CD8-positive, alpha-beta memory T cell (primary cell): Measurements from ENCODE around the gene KRTAP5-4. TPM values are rescaled to one million over a fixed set of nuclear protein-coding genes. Genes with fewer than 3 reads are reported as not detected.
A peak's percentile ranks its signal among the peaks of the same experiment; 100 is the strongest.

ENCODE experiments used
- CTCF ChIA-PET: fragments of 350-600 bp; sonication (Branson Sonifier 250); formaldehyde crosslinking; loops from one replicate; lab custom pipeline; 2021; ENCODE audit warnings: antibody characterized with exemption; lab: Charles Lee
- POLR2A ChIA-PET: fragments of 350-600 bp; sonication (Branson Sonifier 250); formaldehyde crosslinking; loops from one replicate; lab custom pipeline; 2021; ENCODE audit warnings: antibody characterized with exemption; lab: Charles Lee
- DNase-seq, 5 donors: peaks; one replicate each; pipeline versions ENCODE4 v3.0.0 to v3.0.0-alpha.2; 2020 to 2022; ENCODE audit warnings: mixed read lengths in 1 of 5
- H3K27ac ChIP-seq: one replicate; pipeline ENCODE4 v1.7.0; 2013; ENCODE audit warnings: low read depth, mild to moderate bottlenecking, low read length, moderate library complexity
- H3K27me3 ChIP-seq: 2 replicates; pipeline ENCODE4 v1.7.0; 2013; ENCODE audit warnings: low read length, mild to moderate bottlenecking; ENCODE audit not compliant: insufficient read depth, poor library complexity, severe bottlenecking
- H3K36me3 ChIP-seq: 2 replicates; pipeline ENCODE4 v1.7.0; 2013; ENCODE audit warnings: mild to moderate bottlenecking, low read length, moderate library complexity; ENCODE audit not compliant: insufficient read depth
- H3K4me1 ChIP-seq: 2 replicates; pipeline ENCODE4 v1.7.0; 2013; ENCODE audit warnings: mild to moderate bottlenecking, low read length, moderate library complexity; ENCODE audit not compliant: insufficient read depth
- H3K4me3 ChIP-seq: 2 replicates; pipeline ENCODE4 v1.7.0; 2013; ENCODE audit warnings: mild to moderate bottlenecking, low read length
- H3K9me3 ChIP-seq: 2 replicates; pipeline ENCODE4 v1.7.0; 2013; ENCODE audit warnings: mild to moderate bottlenecking, low read length
- H3K27ac Mint-ChIP-seq, 8 donors: one replicate each; pipeline ENCODE4 v1.8.0; 2020 to 2021; ENCODE audit warnings: mixed read lengths in 8 of 8, mild to moderate bottlenecking in 6 of 8, inconsistent platforms in 3 of 8, moderate library complexity in 3 of 8
- H3K27me3 Mint-ChIP-seq, 2 donors: one replicate each; pipeline ENCODE4 v1.8.0; 2020 to 2021; ENCODE audit warnings: mixed read lengths in 2 of 2, mild to moderate bottlenecking in 1 of 2, moderate library complexity in 1 of 2
- H3K36me3 Mint-ChIP-seq, 3 donors: one replicate each; pipeline ENCODE4 v1.8.0; 2020 to 2021; ENCODE audit warnings: mixed read lengths in 3 of 3, inconsistent platforms in 1 of 3, mild to moderate bottlenecking in 1 of 3
- H3K4me1 Mint-ChIP-seq, 3 donors: one replicate each; pipeline ENCODE4 v1.8.0; 2020 to 2021; ENCODE audit warnings: mixed read lengths in 3 of 3, inconsistent platforms in 1 of 3, mild to moderate bottlenecking in 1 of 3
- H3K4me3 Mint-ChIP-seq, 7 donors: one replicate each; pipeline ENCODE4 v1.8.0; 2020 to 2021; ENCODE audit warnings: mixed read lengths in 7 of 7, mild to moderate bottlenecking in 6 of 7, moderate library complexity in 4 of 7, inconsistent platforms in 2 of 7
- H3K9me3 Mint-ChIP-seq, 5 donors: one replicate each; pipeline ENCODE4 v1.8.0; 2020 to 2022; ENCODE audit warnings: mixed read lengths in 5 of 5, mild to moderate bottlenecking in 3 of 5, moderate library complexity in 2 of 5, inconsistent platforms in 1 of 5
- polyA plus RNA-seq: library from polyadenylated mRNA; unstranded; fragments of 300-500 nt; fragmentation: Illumina TruSeq; gene quantifications from one replicate; pipeline ENCODE4 v1.2.3, GENCODE V29; 2021
- total RNA-seq, 2 experiments: library from RNA; stranded (reverse); gene quantifications; one replicate each; pipeline ENCODE4 v1.2.3, GENCODE V29; 2021

KRTAP5-4 gene
- total and polyA plus RNA-seq, 3 experiments from 2014 or later = not detected

DNA sequence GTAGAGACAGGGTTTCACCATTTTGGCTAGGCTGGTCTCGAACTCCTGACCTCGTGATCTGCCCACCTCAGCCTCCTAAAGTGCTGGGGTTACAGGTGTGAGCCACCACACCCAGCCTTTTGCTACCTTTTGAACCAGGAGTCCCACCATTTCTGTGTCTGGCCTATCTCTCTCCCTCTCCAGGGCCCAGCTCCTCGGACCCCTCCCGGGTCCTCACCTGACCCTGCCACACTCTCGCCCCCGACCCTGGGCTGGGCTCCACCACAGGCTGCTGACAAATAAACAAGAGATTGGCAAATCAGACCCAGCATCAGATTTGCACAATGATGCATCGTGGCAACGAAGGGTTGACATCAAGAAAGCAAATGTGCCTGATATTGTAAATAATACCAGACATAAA lies 16.4 kb upstream of the KRTAP5-4 start:
- H3K27me3 ChIP-seq = no peaks in the 10 kb centered on the region
- no peaks in the 10 kb centered on the region for H3K36me3 ChIP-seq
- H3K4me3 ChIP-seq = no peak overlapping the region
- no peaks in the 10 kb centered on the region for H3K9me3 ChIP-seq
- Mint-ChIP-seq H3K4me1 (peaks cover 0 to 5% (median 0%) of the 10 kb centered on the region in 3 donors), H3K27me3 (peaks cover 16 to 32% of the 10 kb centered on the region in 2 donors), H3K4me3 (no peak overlapping the region), H3K9me3 (no peaks in the 10 kb centered on the region), H3K27ac (no peak overlapping the region), H3K36me3 (no peaks in the 10 kb centered on the region)
- DNase-seq = no peak
- ChIA-PET POLR2A (interaction anchor here (0.5 kb wide), 1 partner anchor 54 kb away, joined by 3 read pairs; the partner anchor contains the start of gene KRTAP5-1), CTCF (interaction anchor here (1.3 to 2.6 kb wide), 3 partner anchors 10 to 56 kb away, joined by 3 to 12 read pairs (median 4); no protein-coding TSS in a partner anchor)
- no peaks in the 10 kb centered on the region for H3K4me1 ChIP-seq
- no peak overlapping the region for H3K27ac ChIP-seq

DNA sequence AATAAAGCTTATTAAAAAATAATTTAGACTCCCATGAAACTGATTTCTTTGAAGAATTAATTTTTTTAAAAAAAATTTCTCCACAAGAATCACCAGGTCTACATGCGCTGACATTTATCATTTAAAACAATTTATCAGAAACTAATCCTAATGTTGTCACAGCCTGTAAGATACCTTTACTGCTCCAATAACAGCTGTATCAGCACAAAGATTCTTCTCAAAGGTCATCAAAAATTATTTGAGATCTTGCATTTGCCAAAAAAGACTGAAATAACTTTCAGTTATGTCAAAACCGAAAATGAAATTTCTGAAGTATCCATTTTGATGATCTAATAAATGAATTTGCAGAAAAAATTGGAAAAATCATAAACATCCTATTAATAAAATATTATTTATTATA lies 15.7 kb upstream of the KRTAP5-4 start:
- Mint-ChIP-seq H3K36me3 (no peaks in the 10 kb centered on the region), H3K4me3 (no peak overlapping the region), H3K27me3 (peaks cover 16 to 39% of the 10 kb centered on the region in 2 donors), H3K9me3 (no peaks in the 10 kb centered on the region), H3K27ac (no peak overlapping the region), H3K4me1 (peaks cover 0 to 8% (median 2%) of the 10 kb centered on the region in 3 donors)
- Histone ChIP-seq H3K9me3 (no peaks in the 10 kb centered on the region), H3K36me3 (no peaks in the 10 kb centered on the region), H3K27ac (no peak overlapping the region), H3K4me3 (no peak overlapping the region), H3K4me1 (no peaks in the 10 kb centered on the region), H3K27me3 (no peaks in the 10 kb centered on the region)
- CTCF ChIA-PET = interaction anchor here (0.8 to 2.6 kb wide), 3 partner anchors 9 to 57 kb away, joined by 3 to 12 read pairs (median 4); no protein-coding TSS in a partner anchor
- no peak for DNase-seq
- POLR2A ChIA-PET = no interaction called here

DNA sequence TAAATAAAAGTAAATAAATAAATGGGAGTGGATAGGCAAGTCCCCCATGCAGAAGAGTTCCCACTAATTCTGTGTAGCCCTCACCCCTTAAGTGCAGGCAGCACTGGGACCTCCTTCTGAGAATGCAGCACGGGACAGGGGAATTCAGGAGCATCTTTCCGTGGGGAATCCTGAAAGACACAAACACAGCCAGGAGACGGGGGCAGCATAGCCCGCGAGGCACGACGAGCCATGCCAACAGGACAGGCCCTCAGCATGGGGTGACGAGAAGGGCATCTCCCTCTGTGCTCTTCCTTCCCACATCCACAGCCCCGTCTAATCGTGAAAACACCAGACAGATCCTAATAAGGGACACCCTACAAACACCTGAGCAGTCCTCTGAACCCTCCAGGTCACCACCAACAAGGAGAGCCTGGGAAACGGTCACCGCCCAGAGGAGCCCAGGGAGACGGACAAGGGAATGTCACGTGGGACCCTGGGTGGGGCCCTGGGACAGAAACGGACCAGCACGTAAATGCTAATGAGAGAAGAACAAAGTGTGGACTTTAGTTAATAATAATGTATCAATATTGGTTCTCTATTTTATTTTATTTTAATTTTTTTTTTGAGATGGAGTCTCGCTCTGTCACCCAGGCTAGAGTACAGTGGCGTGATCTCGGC lies 14.5 kb upstream of the KRTAP5-4 start:
- no peak overlapping the region for H3K27ac ChIP-seq
- H3K4me1 Mint-ChIP-seq = peaks cover 0 to 14% (median 3%) of the 10 kb centered on the region in 3 donors
- H3K4me3 ChIP-seq = no peak overlapping the region
- no peaks in the 10 kb centered on the region for H3K4me1 ChIP-seq
- H3K9me3 Mint-ChIP-seq = no peaks in the 10 kb centered on the region
- H3K27me3 Mint-ChIP-seq = peaks cover 24 to 49% of the 10 kb centered on the region in 2 donors
- H3K36me3 ChIP-seq = no peaks in the 10 kb centered on the region
- no peak for DNase-seq
- H3K27me3 ChIP-seq = peaks cover 5% of the 10 kb centered on the region
- no peaks in the 10 kb centered on the region for H3K9me3 ChIP-seq
- ChIA-PET POLR2A (no interaction called here), CTCF (interaction anchor here (0.9 kb wide), 1 partner anchor 16 kb away, joined by 4 read pairs; no protein-coding TSS in a partner anchor)
- H3K27ac Mint-ChIP-seq = no peak overlapping the region
- H3K4me3 Mint-ChIP-seq = no peak overlapping the region
- no peaks in the 10 kb centered on the region for H3K36me3 Mint-ChIP-seq

DNA sequence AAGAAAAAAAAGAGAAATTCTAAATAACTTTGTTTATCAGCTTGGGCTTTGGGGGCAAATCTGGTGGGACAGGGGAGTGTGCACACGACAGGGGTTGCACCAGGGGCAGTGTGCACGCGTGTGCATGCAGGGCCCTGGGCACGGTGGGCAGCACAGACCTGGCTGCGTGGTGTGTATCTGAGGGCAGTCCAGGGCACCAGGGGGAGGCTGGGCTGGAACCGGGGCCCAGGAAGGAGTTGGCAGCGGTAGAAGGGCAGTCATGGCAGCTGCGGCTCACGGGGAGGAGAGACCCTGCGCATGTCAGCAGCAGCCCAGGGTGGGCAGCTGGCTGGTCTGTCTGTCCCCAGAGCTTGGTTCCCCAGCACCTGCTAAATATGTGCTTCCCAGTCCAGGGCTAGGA lies 11.9 kb upstream of the KRTAP5-4 start:
- Histone ChIP-seq H3K27me3 (peaks cover 16% of the 10 kb centered on the region), H3K27ac (no peak overlapping the region), H3K4me1 (peaks cover 5% of the 10 kb centered on the region), H3K4me3 (no peak overlapping the region), H3K36me3 (no peaks in the 10 kb centered on the region), H3K9me3 (no peaks in the 10 kb centered on the region)
- H3K27ac Mint-ChIP-seq = no peak overlapping the region
- peaks cover 0 to 11% (median 4%) of the 10 kb centered on the region in 3 donors for H3K4me1 Mint-ChIP-seq
- H3K9me3 Mint-ChIP-seq = no peaks in the 10 kb centered on the region
- ChIA-PET CTCF (interaction anchor here (1.9 kb wide), 1 partner anchor 19 kb away, joined by 6 read pairs; no protein-coding TSS in a partner anchor), POLR2A (no interaction called here)
- no peak for DNase-seq
- no peaks in the 10 kb centered on the region for H3K36me3 Mint-ChIP-seq
- H3K4me3 Mint-ChIP-seq = no peak overlapping the region
- peaks cover 26 to 54% of the 10 kb centered on the region in 2 donors for H3K27me3 Mint-ChIP-seq

DNA sequence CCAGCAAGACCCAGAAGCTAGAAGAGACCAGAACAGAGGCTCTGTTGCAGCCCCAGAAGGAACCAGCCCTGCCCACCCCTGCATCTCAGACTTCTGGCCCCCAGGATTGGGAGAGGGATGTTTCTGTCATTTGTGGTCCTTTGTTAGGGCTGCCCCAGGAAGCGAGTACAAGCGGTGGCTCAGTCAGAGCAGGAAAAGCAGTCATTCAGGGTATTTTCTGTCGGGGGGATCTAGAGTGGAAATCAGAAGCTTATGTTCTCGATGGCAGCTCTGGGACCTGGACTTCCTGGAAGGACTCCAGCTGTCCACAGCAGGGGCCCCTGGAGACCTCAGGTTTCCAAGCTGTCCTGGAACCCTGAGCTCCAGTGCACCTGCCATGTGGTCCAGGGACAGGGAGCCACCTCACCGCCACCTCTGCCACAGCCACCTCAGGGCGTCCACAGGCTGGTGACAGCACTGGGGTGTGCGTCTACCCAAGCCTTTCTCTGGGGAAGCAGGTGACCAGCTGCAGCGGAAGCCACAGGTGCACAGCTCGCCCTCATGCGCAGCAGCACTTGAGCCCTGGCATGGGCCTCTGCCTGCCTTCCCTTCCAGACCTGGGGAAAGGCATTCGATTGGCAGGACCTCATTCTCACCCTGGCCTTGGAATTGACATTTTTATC lies 10.2 kb upstream of the KRTAP5-4 start:
- ChIA-PET POLR2A (no interaction called here), CTCF (interaction anchor here (1.1 to 2.6 kb wide), 4 partner anchors 7 to 86 kb away, joined by 5 to 10 read pairs (median 6); no protein-coding TSS in a partner anchor)
- H3K27me3 Mint-ChIP-seq = peaks cover 29 to 58% of the 10 kb centered on the region in 2 donors
- Histone ChIP-seq H3K9me3 (no peaks in the 10 kb centered on the region), H3K36me3 (no peaks in the 10 kb centered on the region), H3K4me1 (peaks cover 7% of the 10 kb centered on the region), H3K4me3 (no peak overlapping the region), H3K27me3 (peaks cover 17% of the 10 kb centered on the region), H3K27ac (no peak overlapping the region)
- peaks cover 0 to 13% (median 6%) of the 10 kb centered on the region in 3 donors for H3K4me1 Mint-ChIP-seq
- no peaks in the 10 kb centered on the region for H3K36me3 Mint-ChIP-seq
- peak overlapping the region in 1 of 8 donors; percentile 9 for H3K27ac Mint-ChIP-seq
- DNase-seq = no peak
- no peaks in the 10 kb centered on the region for H3K9me3 Mint-ChIP-seq
- H3K4me3 Mint-ChIP-seq = no peak overlapping the region

DNA sequence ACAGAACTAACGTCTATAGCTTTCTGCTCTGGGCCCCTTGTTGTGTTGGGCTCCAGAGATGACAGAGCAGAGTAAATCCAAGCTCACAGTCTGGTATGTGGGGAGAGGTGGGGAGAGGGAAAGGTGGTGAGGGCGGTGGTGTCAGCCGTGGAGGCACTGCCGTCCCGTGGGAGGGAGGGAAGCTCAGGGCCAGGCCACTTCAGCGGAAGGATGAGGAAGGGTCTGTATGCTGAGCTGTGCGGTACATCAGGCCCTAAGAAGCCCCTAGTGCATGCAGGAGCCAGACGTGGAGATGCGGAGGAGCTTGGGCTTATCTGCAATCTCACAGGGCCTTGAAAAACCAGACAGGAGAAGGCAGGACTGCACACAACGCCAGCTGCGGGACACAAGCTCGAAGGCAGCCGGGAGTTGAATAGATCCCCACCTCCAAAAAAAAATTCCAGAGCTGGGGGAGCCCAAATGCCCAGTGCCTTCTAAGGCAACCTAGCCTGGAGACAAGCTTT lies 9.2 kb upstream of the KRTAP5-4 start:
- no peaks in the 10 kb centered on the region for H3K36me3 Mint-ChIP-seq
- ChIA-PET CTCF (interaction anchor here (1.0 to 2.6 kb wide), 6 partner anchors 8 to 85 kb away, joined by 3 to 10 read pairs (median 5); no protein-coding TSS in a partner anchor), POLR2A (no interaction called here)
- no peak for DNase-seq
- H3K9me3 ChIP-seq = no peaks in the 10 kb centered on the region
- peaks cover 17% of the 10 kb centered on the region for H3K27me3 ChIP-seq
- H3K4me3 ChIP-seq = no peak overlapping the region
- H3K27ac ChIP-seq = no peak overlapping the region
- H3K9me3 Mint-ChIP-seq = no peaks in the 10 kb centered on the region
- no peak overlapping the region for H3K4me3 Mint-ChIP-seq
- no peak overlapping the region for H3K27ac Mint-ChIP-seq
- H3K4me1 ChIP-seq = peaks cover 7% of the 10 kb centered on the region
- peaks cover 0 to 13% (median 6%) of the 10 kb centered on the region in 3 donors for H3K4me1 Mint-ChIP-seq
- H3K36me3 ChIP-seq = no peaks in the 10 kb centered on the region
- H3K27me3 Mint-ChIP-seq = peaks cover 22 to 57% of the 10 kb centered on the region in 2 donors

DNA sequence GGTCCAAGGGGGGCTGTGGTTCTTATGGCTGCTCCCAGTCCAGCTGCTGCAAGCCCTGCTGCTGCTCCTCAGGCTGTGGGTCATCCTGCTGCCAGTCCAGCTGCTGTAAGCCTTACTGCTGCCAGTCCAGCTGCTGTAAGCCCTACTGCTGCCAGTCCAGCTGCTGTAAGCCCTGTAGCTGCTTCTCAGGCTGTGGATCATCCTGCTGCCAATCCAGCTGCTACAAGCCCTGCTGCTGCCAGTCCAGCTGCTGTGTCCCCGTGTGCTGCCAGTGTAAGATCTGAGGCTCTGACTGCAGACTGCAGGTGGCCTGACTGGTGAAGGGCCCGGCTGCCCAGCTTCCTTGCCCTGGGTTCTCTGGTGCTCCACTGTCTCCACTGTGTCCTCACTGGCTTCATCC lies 8.3 kb upstream of the KRTAP5-4 start:
- H3K36me3 ChIP-seq = no peaks in the 10 kb centered on the region
- H3K9me3 ChIP-seq = no peaks in the 10 kb centered on the region
- H3K4me1 ChIP-seq = peaks cover 7% of the 10 kb centered on the region
- no peak for DNase-seq
- H3K4me1 Mint-ChIP-seq = peaks cover 0 to 13% (median 6%) of the 10 kb centered on the region in 3 donors
- ChIA-PET POLR2A (no interaction called here), CTCF (interaction anchor here (1.2 to 2.6 kb wide), 3 partner anchors 10 to 84 kb away, joined by 3 to 10 read pairs (median 4); no protein-coding TSS in a partner anchor)
- H3K27me3 Mint-ChIP-seq = peaks cover 20 to 53% of the 10 kb centered on the region in 2 donors
- no peak overlapping the region for H3K27ac Mint-ChIP-seq
- H3K9me3 Mint-ChIP-seq = no peaks in the 10 kb centered on the region
- H3K27ac ChIP-seq = no peak overlapping the region
- no peak overlapping the region for H3K4me3 ChIP-seq
- H3K36me3 Mint-ChIP-seq = no peaks in the 10 kb centered on the region
- no peak overlapping the region for H3K4me3 Mint-ChIP-seq
- peaks cover 17% of the 10 kb centered on the region for H3K27me3 ChIP-seq
